Ramos (cell line): Measurements from ENCODE around the gene GCK.

Experiments used
- in situ Hi-C: fragments of 300-500 bp; cut with MboI; formaldehyde crosslinking; loops from one replicate; pipeline ENCODE4 v1.14.3; 2022; ENCODE audit warnings: low sequenced_read_pairs; ENCODE audit not compliant: unreplicated experiment

GCK gene

GRCh38 chr7:44145969-44146911 is 43.0 kb downstream of the GCK start:
- in situ Hi-C loops: no loop called here

GRCh38 chr7:44145479-44145968 is 43.7 kb downstream of the GCK start:
- in situ Hi-C loops: no loop called here

- in situ Hi-C loops: no loop called here
These were observed 44.2 kb downstream of the GCK start for GRCh38 chr7:44144968-44145478.

- in situ Hi-C loops: no loop called here
These were observed 44.7 kb downstream of the GCK start for GRCh38 chr7:44144426-44144967.

- in situ Hi-C loops: no loop called here
These were observed 45.5 kb downstream of the GCK start for GRCh38 chr7:44143646-44144250.

GRCh38 chr7:44142028-44142427 is 47.2 kb downstream of the GCK start:
- in situ Hi-C loops: no loop called here

GRCh38 chr7:44141221-44141850 is 47.9 kb downstream of the GCK start, which contains the start of gene MYL7:
Gene MYL7, minus strand, starts transcription at chr7:44141332. Its CDS starts 27 bp downstream, at chr7:44141305.
- in situ Hi-C loops: no loop called here

GRCh38 chr7:44140341-44140740 is 48.9 kb downstream of the GCK start:
- in situ Hi-C loops: no loop called here

GRCh38 chr7:44139311-44140010 is 49.8 kb downstream of the GCK start:
- in situ Hi-C loops: no loop called here

GRCh38 chr7:44138698-44139097 is 50.5 kb downstream of the GCK start:
- in situ Hi-C loops: no loop called here

- in situ Hi-C loops: no loop called here
These were observed 52.5 kb downstream of the GCK start for GRCh38 chr7:44136731-44137130.

GRCh38 chr7:44134943-44135628 is 54.2 kb downstream of the GCK start:
- in situ Hi-C loops: no loop called here

- in situ Hi-C loops: no loop called here
These were observed 55.9 kb downstream of the GCK start for GRCh38 chr7:44133295-44133694.

GRCh38 chr7:44132039-44132438 is 57.2 kb downstream of the GCK start:
- in situ Hi-C loops: no loop called here

- in situ Hi-C loops: no loop called here
These were observed 57.8 kb downstream of the GCK start for GRCh38 chr7:44131173-44132029.

GRCh38 chr7:44128721-44129582 is 60.3 kb downstream of the GCK start:
- in situ Hi-C loops: no loop called here

GRCh38 chr7:44127161-44127560 is 62.1 kb downstream of the GCK start:
- in situ Hi-C loops: no loop called here
